ENCODE results near the gene UVRAG.
"Not testable (repeated sequence)": the region's sequence is repeated elsewhere in the genome, so short reads cannot be mapped to it uniquely, and the experiment has no call there.

The UVRAG gene

DNA sequence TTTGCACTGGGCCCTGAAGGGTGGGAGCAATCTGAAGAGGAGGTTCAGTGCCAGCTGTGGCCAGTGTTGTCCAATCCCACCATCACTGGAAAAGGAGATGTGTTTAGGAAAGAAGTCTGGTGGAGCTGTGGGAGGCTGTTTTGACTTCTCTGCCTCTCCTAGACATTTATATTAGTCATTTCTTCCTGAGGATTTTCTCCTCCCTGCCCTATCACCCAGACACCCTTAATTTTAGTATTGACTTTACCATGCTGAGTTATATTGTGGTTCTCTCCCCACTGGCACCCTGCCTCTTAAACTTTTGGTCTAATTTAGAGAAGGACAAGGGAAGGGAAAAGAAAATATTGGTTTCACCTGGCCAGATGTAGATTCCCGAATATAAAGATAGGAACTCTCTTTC is 232.2 kb downstream of the UVRAG start:
- DNase-seq (ENCODE audit: low read depth): no peak
- TF ChIP-seq, protein P1, sequence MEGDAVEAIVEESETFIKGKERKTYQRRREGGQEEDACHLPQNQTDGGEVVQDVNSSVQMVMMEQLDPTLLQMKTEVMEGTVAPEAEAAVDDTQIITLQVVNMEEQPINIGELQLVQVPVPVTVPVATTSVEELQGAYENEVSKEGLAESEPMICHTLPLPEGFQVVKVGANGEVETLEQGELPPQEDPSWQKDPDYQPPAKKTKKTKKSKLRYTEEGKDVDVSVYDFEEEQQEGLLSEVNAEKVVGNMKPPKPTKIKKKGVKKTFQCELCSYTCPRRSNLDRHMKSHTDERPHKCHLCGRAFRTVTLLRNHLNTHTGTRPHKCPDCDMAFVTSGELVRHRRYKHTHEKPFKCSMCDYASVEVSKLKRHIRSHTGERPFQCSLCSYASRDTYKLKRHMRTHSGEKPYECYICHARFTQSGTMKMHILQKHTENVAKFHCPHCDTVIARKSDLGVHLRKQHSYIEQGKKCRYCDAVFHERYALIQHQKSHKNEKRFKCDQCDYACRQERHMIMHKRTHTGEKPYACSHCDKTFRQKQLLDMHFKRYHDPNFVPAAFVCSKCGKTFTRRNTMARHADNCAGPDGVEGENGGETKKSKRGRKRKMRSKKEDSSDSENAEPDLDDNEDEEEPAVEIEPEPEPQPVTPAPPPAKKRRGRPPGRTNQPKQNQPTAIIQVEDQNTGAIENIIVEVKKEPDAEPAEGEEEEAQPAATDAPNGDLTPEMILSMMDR (IDR thresholded peaks at IDR 0.05; ENCODE audit: low read depth, low read length, missing control alignments): no peak
- no peak overlapping the region for H3K4me3 ChIP-seq (ENCODE audit: low read depth, low read length)
- in situ Hi-C loops (cut with HindIII; ENCODE audit: low sequenced_read_pairs): no loop called here

GRCh38 chr11:76047766-76048165 is 232.8 kb downstream of the UVRAG start:
- H3K4me3 ChIP-seq (ENCODE audit: low read depth, low read length): no peak overlapping the region
- DNase-seq (ENCODE audit: low read depth): no peak
- TF ChIP-seq, protein P1 (IDR thresholded peaks at IDR 0.05; ENCODE audit: low read depth, low read length, missing control alignments): no peak
- in situ Hi-C loops (cut with HindIII; ENCODE audit: low sequenced_read_pairs): no loop called here

- in situ Hi-C loops (cut with HindIII; ENCODE audit: low sequenced_read_pairs): no loop called here
- TF ChIP-seq, protein P1 (IDR thresholded peaks at IDR 0.05; ENCODE audit: low read depth, low read length, missing control alignments): no peak
- DNase-seq (ENCODE audit: low read depth): no peak
- no peak overlapping the region for H3K4me3 ChIP-seq (ENCODE audit: low read depth, low read length)
Observed at GRCh38 chr11:76048763-76049162, 233.8 kb downstream of the UVRAG start.

GRCh38 chr11:76049511-76049910 is 234.5 kb downstream of the UVRAG start:
- TF ChIP-seq, protein P1 (IDR thresholded peaks at IDR 0.05; ENCODE audit: low read depth, low read length, missing control alignments): no peak
- no peak overlapping the region for H3K4me3 ChIP-seq (ENCODE audit: low read depth, low read length)
- no peak for DNase-seq (ENCODE audit: low read depth)
- in situ Hi-C loops (cut with HindIII; ENCODE audit: low sequenced_read_pairs): no loop called here

DNA sequence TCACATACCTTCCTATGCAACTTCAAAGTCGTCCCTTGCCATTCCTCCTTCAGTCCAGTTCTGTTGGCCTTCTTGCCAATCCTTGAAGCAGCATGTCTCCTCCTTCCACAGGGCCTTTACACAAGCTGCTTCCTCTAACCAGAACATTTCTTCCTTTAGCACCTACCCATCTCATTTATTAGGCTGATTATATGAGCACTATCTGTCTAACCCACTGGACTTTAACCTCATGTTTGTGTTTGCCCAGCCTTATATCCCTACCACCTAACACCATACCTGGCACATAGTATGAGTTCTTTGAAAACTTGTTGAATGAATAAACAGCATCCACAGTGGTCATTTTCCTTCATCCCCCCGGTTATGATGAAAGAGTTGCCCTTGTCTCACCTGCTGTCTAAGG is 236.9 kb downstream of the UVRAG start:
- in situ Hi-C loops (cut with HindIII; ENCODE audit: low sequenced_read_pairs): no loop called here
- no peak overlapping the region for H3K4me3 ChIP-seq (ENCODE audit: low read depth, low read length)
- TF ChIP-seq, protein P1 (IDR thresholded peaks at IDR 0.05; ENCODE audit: low read depth, low read length, missing control alignments): no peak
- DNase-seq (ENCODE audit: low read depth): no peak

- no peak for DNase-seq (ENCODE audit: low read depth)
- H3K4me3 ChIP-seq (ENCODE audit: low read depth, low read length): no peak overlapping the region
- TF ChIP-seq, protein P1 (IDR thresholded peaks at IDR 0.05; ENCODE audit: low read depth, low read length, missing control alignments): no peak
- in situ Hi-C loops (cut with HindIII; ENCODE audit: low sequenced_read_pairs): no loop called here
Observed at GRCh38 chr11:76054330-76054729, 239.3 kb downstream of the UVRAG start.

DNA sequence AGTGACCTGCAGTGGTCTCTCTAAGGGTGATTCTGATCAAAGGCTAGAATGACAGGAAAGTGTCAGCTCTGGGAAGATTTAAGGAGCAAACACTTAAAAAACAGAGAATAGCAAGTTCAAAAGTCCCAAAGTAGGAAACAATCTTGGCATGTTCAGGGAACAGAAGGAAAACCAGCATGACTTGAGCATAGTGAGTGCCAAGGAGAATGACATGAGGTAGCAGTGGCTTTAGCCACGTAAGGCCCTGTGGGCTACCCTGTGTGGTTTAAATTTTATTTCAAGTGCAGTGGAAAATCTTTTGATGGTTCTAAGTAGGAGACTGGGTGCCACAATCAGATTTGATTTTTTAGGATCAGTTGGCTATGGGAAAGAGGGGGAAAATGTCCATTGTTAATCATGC is 241.9 kb downstream of the UVRAG start:
- TF ChIP-seq, protein P1 (IDR thresholded peaks at IDR 0.05; ENCODE audit: low read depth, low read length, missing control alignments): no peak
- no peak for DNase-seq (ENCODE audit: low read depth)
- no peak overlapping the region for H3K4me3 ChIP-seq (ENCODE audit: low read depth, low read length)
- in situ Hi-C loops (cut with HindIII; ENCODE audit: low sequenced_read_pairs): no loop called here

GRCh38 chr11:76060475-76061036 is 245.5 kb downstream of the UVRAG start:
- DNase-seq (ENCODE audit: low read depth); H3K4me3 ChIP-seq (ENCODE audit: low read depth, low read length); in situ Hi-C loops (cut with HindIII; ENCODE audit: low sequenced_read_pairs): not testable (repeated sequence)
